Raji (cell line): Measurements from ENCODE around the gene PRM1.

Experiments
- POLR2A ChIP-seq: IDR thresholded peaks from 2 replicates; pipeline ENCODE4 v1.6.1; 2011; ENCODE audit warnings: low read depth, low read length, control low read depth; ENCODE audit not compliant: insufficient read depth

The PRM1 gene

GRCh38 chr16:11291091-11291703 is 10.1 kb upstream of the PRM1 start:
- no peak for TF ChIP-seq POLR2A

- TF ChIP-seq POLR2A = no peak
Measured at GRCh38 chr16:11290102-11290893, 9.2 kb upstream of the PRM1 start.

- no peak for TF ChIP-seq POLR2A
Measured at GRCh38 chr16:11289202-11289601, 8.1 kb upstream of the PRM1 start.

- TF ChIP-seq POLR2A = no peak
Measured at GRCh38 chr16:11285842-11286241, 4.7 kb upstream of the PRM1 start.

- TF ChIP-seq POLR2A = no peak
Measured at GRCh38 chr16:11283820-11284248, 2.7 kb upstream of the PRM1 start.

GRCh38 chr16:11278681-11279628 is 2.2 kb downstream of the PRM1 start:
- TF ChIP-seq POLR2A = no peak

GRCh38 chr16:11277607-11278337 is 3.4 kb downstream of the PRM1 start:
- TF ChIP-seq POLR2A = no peak

- no peak for TF ChIP-seq POLR2A
Measured at GRCh38 chr16:11276896-11277593, 4.1 kb downstream of the PRM1 start.

- TF ChIP-seq POLR2A = no peak
Measured at GRCh38 chr16:11276143-11276895, 4.8 kb downstream of the PRM1 start, which contains the start of gene PRM2. TSS of gene PRM2 (minus strand) at chr16:11276480. CDS start at chr16:11276370, 110 bp downstream.

GRCh38 chr16:11274964-11275363 is 6.2 kb downstream of the PRM1 start:
- TF ChIP-seq POLR2A = no peak

GRCh38 chr16:11273721-11274324 is 7.3 kb downstream of the PRM1 start:
- TF ChIP-seq POLR2A = no peak

GRCh38 chr16:11272921-11273720 is 8.0 kb downstream of the PRM1 start, which contains the start of gene PRM3:
TSS of gene PRM3 (minus strand) at chr16:11273629. CDS start at chr16:11273595, 34 bp downstream.
- TF ChIP-seq POLR2A = no peak
